Esophagus mucosa (tissue), 1 donor: Measurements from ENCODE around the gene MTFR1L. TPM values are rescaled to one million over a fixed set of nuclear protein-coding genes. Genes with fewer than 3 reads are reported as not detected.
"Not testable (repeated sequence)": the region's sequence is repeated elsewhere in the genome, so short reads cannot be mapped to it uniquely, and the experiment has no call there.

Experiments
- ATAC-seq: fragments of 200-7000 bp; cut with Tn5 transposase; one replicate; pipeline ENCODE4 v1.9.1; 2020
- total RNA-seq: library from RNA; stranded (reverse); gene quantifications from one replicate; pipeline ENCODE4 v1.2.4, GENCODE V29; 2023
- donor health status: DM: yes; HTN: yes; CAD: no.

The MTFR1L gene
- total RNA-seq, 1 donor from 2014 or later: 20.6 TPM

DNA sequence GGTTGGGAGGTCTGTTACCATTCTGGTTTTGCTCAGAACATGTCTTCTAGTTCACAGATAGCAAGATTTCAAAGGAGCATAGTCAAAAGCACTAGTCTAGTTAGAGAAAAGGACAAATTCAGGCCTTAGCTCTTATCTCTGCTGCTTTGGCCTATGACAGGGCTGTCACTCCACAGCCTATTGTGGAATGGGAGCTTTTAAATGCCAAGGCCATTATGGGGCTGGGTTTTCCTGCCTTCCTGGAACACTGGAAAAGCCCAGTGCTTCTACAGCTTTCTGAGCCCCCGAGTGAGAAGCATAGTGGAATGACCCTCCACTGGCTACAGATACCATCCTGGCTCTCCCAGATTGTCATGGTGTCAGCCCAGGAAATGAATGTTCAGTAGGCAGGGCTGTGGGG lies 9.3 kb downstream of the MTFR1L start:
- no peak for ATAC-seq

DNA sequence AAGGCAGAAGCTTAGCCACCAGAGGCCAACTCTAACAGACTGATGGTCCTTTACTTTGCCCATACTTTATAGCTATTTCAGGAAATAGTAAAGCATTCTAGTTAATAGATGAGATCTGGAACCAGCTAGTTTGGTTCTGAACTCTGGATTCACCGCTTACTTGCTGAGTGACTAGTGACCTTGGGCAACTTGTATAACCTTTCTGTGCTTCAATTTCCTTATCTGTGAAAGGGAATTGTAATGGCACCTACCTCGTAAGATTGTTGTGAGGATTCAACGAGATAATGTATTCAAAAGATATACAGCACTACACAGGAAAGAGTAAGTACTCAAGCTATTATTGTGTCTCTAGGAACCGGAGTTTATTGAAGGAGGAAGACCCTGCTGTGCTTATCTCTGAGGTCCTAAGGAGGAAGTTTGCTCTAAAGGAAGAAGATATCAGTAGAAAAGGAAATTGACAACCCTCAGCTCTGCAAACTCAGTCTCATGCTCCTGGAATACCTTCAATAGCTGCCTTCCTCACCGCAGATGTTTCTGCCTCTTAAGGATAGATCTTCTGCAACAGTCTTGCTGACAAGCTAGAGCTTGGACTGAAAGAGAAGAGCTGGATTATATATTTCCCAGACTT lies 11.9 kb downstream of the MTFR1L start:
- ATAC-seq: no peak

DNA sequence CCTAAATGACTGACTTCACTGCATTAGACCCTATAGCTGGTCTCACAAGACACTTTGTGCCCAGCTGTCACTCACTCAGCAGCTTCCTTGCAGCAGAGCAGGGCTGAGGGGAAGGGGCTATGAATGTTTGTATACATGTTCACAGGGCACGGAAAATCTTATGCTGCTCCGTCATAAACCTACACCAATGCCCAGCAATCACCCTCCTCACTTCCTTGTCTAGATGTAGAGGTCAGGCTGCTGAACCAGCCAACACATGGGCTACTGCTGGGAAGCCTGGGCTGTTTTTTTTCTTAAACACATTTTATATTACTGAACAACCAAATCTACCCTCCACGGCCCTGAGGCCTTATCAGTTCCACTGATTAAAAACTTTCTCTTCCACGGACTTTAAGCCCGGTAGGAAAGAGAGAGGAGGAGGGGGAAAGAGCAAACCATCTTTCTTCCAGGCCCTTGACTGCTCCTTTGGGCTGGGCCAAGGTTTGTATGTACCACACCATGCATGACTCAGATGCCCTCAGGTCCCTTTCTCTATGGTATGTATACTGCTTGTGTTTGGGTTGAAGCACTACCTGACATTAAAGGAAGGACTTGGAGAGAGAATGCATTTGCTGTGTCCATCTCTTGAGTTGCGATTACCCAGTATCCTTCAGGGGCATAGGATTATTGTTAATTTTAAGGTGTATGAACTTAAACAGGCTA lies 12.7 kb downstream of the MTFR1L start:
- ATAC-seq: peak; percentile 84

DNA sequence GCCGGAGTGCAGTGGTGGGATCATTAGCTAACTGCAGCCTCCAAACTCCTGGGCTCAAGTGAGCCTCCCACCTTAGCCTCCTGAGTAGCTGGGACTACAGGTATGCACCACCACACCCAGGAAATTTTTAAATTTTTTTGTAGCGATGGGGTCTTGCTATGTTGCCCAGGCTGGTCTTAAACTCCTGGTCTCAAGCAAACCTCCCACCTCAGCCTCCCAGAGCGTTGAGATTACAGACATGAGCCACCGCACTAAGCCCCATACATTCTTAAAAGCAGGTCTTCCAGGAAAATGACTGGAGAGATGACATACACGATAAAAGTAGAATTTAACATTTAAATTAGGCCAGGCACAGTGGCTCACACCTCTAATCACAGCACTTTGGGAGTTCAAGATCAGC lies 13.4 kb downstream of the MTFR1L start:
- ATAC-seq: no peak

DNA sequence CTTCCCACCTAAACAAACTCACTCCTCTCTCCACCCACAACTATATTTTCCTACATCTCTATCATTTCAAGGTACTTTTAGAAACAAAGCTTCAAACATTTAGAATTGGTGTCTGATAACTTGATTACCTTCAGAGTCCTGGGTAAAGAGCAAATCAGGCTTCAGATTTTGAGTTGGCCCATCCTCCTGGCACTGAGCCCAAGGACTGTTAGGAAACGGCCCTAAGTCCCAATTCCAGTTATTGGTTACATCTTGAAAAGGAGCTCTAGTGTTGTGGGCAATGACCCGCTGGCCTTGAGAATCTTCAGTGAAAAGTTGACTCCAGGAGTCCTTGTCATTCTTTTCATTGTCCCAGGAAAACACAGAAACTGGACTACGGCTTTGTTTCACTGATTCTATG lies 15.1 kb downstream of the MTFR1L start:
- no peak for ATAC-seq

DNA sequence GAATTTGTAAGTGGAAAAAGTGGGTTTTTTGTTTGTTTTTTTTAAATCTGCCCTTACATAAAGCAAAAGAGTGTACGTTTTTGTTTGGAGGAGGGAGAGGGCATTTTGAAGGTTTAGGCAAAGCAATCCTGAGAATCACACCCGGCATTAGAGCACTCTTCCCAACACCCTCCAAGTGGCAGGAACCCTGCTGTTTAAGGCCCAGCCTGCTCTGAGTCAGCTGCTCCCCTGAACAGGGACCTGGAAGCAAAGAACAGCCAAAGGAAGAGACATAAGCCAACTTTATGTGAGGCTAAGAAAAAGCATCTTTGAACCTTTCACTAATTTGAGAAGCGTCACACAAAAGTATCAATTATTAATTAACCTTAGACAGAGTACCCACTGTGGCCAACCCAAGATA lies 16.9 kb downstream of the MTFR1L start:
- no peak for ATAC-seq

DNA sequence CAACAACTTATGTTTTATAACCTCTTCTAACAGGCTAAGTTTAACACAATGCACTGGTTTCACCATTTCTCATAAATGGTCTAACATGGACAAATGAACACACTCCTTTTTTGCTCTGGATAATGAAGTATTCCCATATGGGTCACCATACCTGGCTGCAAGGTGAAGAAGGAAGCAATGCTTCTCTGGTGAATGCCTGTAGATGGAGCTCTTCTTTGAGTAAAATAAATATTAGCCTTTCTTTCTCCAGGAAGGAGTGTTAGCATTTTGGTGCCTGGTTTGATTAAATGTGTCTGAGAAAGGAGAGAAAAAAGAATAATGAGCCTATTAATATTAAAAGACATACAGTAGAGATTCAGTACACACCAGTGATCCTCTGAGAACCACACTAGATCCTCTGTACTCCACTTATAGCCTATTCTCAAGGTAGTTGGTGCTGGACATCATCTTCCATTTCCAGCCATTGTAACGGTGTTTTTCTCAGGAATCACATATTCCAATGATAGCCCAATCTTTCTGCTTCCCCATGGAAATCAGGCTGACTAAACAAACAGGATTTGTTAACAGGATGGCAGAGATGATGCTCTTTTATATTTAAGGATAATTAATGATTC lies 17.6 kb downstream of the MTFR1L start:
- ATAC-seq: peak; percentile 56

DNA sequence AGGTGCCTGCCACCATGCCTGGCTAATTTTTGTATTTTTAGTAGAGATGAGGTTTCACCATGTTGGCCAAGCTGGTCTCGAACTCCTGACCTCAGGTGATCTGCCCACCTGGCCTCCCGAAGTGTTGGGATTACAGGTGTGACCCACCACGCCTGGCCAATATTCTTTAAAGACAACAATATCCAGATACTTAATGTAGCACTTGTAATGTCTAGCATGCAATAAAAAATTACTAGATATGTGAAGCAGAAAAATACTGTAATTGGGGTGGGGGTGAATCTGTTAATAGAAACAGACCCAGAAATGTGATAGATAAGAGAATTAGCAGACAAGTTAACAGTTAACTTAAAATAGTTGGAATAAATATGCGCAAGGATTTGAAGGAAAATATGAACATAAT lies 20.1 kb downstream of the MTFR1L start:
- ATAC-seq: not testable (repeated sequence)

DNA sequence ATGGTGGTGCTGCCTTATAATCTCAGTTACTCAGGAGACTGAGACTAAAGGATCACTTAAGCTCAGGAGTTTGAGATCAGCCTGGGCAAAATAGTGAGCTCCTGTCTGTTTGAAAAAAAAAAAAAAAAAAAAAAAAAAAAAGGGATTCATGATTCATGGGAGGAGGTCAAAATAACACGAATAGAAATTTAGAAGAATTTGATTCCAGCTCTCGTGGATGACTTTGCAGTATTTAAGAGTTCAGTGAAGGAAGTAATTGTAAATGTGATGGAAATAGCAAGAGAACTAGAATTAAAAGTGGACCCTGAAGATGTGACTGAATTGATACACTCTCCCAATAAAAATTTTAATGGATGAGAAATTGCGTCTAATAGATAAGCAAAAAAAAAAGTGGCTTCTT lies 23.7 kb downstream of the MTFR1L start:
- ATAC-seq: no peak

DNA sequence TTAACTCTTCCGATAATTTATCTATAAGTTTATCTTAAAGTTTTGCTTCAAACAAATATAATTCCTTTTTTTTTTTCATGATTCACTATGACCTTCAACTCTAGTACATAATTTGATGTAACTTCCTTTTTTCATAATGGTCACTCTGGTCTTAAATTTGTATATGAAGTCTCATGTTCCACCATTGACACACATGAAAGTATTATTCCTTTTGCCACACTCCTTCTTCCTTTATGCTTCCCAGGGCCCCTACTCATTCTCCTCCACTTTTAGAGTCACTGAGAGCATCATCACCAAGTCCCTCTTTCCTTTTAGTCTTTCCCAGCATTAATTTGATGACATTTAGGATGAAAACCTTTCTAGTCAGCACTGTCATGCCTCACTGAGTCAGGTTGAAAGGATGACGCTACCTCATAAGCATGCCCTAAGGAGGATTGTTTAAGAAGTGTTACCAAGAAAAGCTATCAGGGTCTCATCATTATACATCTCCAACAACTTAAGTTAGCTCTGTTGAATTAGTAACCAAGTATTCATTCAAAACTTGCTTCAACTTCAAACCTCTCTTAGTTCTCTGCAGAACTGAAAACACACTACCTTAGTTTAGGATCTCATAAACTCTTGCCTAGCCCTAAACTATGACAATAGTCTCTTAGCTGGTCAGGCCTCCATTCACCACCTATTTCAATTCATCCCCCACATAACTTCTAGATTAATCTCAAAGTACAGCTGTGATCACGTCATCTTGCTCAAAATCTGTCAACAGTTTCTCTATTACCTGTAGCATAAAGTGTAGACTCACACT lies 25.0 kb downstream of the MTFR1L start:
- no peak for ATAC-seq

DNA sequence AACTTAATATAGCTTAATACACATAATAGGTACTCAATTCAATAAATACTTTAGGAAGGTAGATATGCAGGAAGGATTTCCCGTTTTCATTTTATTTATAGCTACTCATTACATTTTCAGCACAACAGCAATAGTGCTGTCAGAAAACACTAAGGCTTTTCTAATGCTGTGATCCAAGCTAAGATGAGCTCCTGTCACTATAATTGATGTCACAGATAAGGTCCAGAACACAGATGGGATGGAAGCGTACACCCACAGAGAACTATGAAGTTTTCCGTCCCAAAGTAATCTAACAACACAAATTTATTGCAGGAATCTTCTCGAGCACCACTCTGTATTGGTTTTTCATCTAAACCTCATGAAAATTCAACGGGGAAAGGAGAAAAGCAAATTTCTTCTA lies 25.9 kb downstream of the MTFR1L start:
- ATAC-seq: no peak

DNA sequence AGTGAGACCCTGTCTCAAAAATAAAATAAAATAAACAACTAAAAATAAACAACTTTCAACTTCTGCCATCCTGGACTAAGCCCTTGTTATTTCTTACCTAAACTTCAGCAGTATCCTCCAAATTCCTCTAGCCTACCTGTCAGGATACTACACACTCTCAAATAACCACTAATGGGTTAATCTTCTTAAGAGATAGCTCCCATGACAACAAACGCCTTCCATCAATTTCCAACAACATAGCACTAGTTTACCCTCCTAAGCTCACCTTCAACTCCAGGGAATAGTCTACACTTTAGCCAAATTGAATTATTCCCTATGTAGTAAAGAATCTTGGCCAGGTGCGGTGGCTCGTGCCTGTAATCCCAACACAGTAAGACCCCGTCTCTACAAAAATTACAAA lies 28.2 kb downstream of the MTFR1L start:
- no peak for ATAC-seq

DNA sequence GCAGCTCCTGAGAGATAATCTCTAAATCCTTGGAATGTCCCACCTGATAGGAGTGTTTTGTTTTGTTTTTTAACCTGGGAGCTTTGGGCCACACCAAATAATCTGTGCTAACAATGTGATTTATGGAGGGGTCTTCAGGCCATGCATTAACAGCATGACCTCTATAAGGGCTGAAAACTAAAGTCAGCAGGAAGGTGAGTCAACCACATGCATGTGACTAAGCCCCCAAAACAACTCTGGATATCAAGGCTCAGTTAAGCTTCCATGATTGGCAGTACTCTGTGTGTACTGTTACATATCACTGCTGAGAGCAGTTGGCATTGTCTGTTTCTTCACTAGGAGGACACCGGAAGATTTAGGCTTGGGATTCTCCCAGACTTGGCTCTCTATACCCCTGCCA lies 28.8 kb downstream of the MTFR1L start:
- no peak for ATAC-seq

DNA sequence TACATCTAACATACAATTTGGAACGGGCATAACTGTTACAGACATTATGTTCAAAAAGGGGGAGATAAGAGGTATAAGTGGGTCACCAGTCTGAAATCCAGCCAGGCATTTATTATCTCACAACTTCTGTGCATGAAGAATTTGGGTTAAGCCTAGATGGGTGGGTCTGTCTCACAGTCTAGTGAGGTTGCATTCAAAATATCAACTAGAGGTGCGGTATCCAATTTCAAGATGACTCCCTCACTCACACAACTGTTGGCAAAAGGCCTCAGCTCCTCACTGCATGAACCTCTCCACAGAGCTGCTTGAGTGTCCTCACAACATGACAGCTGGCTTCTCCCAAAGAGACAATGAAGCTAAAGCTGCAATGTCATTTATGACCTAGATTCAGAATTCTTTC lies 34.8 kb downstream of the MTFR1L start:
- ATAC-seq: no peak

DNA sequence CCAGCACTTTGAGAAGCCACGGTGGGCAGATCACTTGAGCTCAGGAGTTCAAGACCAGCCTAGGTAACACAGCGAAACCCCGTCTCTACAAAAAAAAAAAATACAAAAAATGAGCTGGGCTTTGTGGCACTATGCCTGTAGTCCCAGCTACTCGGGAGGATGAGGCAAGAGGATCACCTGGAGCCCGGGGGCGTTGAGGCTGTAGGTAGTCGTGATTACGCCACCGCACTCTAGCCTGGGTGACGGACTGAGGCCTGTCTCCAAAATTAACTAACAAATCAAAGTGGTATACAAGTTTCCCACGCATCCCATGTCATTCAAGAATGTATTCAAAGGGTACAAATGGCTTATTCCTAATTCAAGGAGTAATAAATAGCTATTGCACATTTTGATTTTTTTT lies 37.1 kb downstream of the MTFR1L start:
- no peak for ATAC-seq

DNA sequence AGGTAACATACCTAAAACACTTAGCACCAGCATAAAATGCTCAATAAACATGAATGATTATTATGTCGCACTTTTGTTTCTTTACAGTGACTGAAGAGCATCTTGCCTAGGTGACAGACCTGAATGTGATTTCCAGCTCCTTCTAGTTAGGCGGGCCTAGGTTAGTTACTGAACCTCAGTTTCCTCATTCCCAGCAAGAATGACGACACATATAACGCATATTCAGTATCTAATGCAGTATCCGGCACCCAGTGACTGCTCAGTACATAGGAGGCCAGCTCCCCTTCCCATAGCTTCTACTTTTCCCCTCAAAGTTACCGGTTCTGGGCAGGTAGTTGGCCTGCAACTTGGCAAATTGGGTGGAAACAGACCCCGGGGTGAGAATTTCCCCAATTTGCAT lies 38.7 kb downstream of the MTFR1L start:
- ATAC-seq: peak; percentile 23

DNA sequence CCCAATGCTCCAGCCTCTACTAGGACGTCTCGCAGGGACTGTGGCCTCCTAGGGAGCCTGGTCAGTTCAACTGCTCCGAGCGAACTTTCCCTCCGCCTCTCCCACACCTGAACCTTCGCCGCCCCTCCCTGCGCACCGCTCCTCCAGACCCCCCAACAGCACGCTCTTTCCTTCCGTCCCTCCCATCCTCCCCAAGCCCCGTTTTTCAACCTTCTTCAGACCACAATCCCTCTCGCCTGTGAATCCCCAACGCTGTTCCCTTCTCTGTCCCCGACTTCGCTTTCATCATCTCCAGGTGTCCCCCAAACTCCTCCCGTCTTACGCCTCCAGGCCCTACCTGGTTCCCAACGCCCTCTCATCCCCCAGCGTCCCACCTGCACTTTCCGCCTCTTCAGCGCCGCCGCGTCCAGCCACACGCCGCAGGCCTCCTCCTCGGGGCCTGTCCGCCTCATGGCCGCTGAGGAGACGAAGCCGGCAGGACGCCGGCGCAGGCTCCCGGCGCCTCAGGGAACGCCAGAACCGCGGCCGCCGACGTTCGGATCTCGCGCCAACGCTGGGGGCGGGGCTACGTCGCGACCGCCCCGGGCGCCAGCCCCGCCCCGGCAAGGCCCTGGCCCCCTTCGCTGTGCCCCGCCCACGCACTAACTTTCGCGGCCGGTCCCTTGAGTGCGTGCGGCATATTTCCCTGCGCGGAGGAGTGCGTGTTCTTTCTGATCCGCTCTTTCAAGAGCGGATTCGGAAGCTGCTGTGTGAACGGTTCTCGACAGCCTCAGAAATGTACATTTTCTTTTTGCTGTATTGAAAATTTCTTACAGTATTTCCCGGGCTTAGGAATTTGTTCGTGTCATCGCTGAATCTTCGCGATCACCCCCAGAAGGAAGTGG lies 39.4 kb downstream of the MTFR1L start, which contains the start of gene AUNIP:
Gene AUNIP, minus strand, starts transcription at position 552 of the 884 bp plus-strand sequence. Its CDS starts 100 bp downstream, at position 452.
- ATAC-seq: peak; percentile 93

DNA sequence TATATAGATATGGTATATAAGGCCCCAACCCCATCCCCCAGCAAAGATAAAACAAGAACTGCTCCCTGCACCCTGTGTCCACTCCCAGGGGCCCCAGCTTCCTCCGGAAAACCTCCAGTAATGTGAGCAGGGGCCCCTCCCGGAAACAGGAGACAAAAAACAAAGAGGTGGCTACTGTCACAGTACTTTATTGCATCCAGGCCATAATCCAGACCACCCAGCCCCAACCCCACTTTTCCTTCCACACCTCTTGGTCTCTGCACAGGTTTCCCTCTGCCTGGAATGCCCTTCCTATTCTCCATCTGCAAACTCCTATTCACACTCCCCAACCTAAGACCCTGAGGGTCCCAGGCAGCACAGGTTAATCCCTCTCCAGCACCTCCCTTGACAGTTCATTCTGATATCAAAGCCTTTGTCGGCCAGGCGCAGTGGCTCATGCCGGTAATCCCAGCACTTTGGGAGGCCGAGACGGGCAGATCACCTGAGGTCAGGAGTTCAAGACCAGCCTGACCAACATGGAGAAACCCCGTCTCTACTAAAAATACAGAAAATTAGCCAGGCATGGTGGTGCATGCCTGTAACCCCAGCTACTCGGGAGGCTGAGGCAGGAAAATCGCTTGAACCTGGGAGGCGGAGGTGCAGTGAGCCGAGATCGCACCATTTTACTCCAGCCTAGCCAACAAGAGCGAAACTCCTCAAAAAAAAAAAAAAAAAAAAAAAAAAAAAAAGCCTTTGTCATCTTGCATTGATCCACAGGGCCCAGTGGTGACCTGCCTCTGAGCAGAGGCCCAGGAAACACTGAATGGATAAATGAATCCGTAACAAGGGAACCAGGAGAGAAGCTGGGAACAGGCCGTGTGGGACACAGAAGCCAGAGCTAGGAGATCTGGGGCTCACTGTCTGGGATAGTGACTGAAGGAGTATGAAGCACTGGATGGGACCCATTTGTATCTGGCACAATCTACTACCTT lies 41.8 kb downstream of the MTFR1L start:
- no peak for ATAC-seq

DNA sequence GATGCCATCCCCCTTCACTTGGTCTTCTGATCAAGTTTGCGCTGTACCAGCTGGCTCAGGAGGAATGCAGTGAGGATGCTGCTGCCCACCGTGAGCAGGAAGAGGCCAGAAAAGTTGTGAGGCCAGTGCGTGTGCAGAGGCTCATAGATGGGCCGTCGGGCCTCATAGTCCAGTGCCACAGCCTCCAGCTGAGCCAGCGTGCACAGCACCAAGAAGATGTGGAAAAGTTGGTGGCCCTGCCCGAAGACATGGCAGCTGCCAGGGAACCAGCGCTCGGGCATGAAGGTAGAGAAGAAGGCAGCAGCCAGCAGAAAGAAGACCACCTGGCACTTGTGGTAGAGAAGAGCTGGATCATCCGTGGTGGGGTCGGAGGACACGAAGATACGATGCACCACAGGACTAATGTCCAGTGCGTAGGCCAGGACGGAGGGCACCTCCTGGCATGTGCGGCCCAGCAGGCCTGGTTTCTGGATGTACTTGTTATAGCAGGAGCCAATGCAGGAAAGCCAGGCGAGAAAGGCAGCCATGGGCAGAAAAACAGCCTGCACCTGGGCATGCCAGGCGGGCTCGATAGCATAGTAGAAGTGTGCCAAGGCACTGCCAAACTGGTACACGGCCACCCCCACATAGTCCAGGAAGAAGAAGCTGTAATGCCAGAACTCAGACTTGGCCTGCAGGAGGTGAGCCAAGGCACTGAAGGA lies 43.2 kb downstream of the MTFR1L start:
- ATAC-seq: no peak
